WTC11 (cell line): ENCODE results near the gene BACE2. TPM values are rescaled to one million over a fixed set of nuclear protein-coding genes. Genes with fewer than 3 reads are reported as not detected.

Source experiments
- ATAC-seq: fragments of 200-7000 bp; cut with Tn5 transposase; 2 replicates; pipeline ENCODE4 v1.10.0; 2021; ENCODE audit warnings: mild to moderate bottlenecking, moderate library complexity
- CTCF ChIA-PET: fragments of 300-600 bp; sonication (Branson Sonifier 250); formaldehyde crosslinking; loops from one replicate; lab custom pipeline; 2021; ENCODE audit warnings: antibody characterized with exemption; lab: Charles Lee
- POLR2A ChIA-PET: fragments of 350-600 bp; sonication (Branson Sonifier 250); formaldehyde crosslinking; loops from one replicate; lab custom pipeline; 2021; ENCODE audit warnings: antibody characterized with exemption; lab: Charles Lee
- DNase-seq: peaks from one replicate; pipeline ENCODE4 v3.0.0; 2021; ENCODE audit warnings: low spot score
- H3K27ac Mint-ChIP-seq: 2 replicates; pipeline ENCODE4 v1.8.0; 2021; ENCODE audit warnings: mixed read lengths
- H3K27me3 Mint-ChIP-seq: 2 replicates; pipeline ENCODE4 v1.8.0; 2021; ENCODE audit warnings: low read depth, mild to moderate bottlenecking, moderate library complexity, mixed read lengths
- H3K36me3 Mint-ChIP-seq: 2 replicates; pipeline ENCODE4 v1.8.0; 2021; ENCODE audit warnings: mixed read lengths
- H3K4me1 Mint-ChIP-seq: 2 replicates; pipeline ENCODE4 v1.8.0; 2022; ENCODE audit warnings: mixed read lengths
- H3K4me3 Mint-ChIP-seq: 2 replicates; pipeline ENCODE4 v1.8.0; 2021; ENCODE audit warnings: mild to moderate bottlenecking, moderate library complexity, mixed read lengths
- H3K9me3 Mint-ChIP-seq: 2 replicates; pipeline ENCODE4 v1.8.0; 2021; ENCODE audit warnings: mixed read lengths
- CREB1 ChIP-seq: sonication (generic); formaldehyde crosslinking; IDR thresholded peaks from 2 replicates; pipeline ENCODE4 v1.8.0; 2023; ENCODE audit warnings: mild to moderate bottlenecking, missing genetic modification reagents
- ETV6 ChIP-seq: sonication (generic); formaldehyde crosslinking; IDR thresholded peaks from 2 replicates; pipeline ENCODE4 v1.8.1; 2022; ENCODE audit warnings: mild to moderate bottlenecking, missing genetic modification reagents
- JUN ChIP-seq: sonication (generic); formaldehyde crosslinking; IDR thresholded peaks from 2 replicates; pipeline ENCODE4 v1.8.0; 2023; ENCODE audit warnings: mild to moderate bottlenecking, missing genetic modification reagents
- KAT7 ChIP-seq: sonication (generic); formaldehyde crosslinking; IDR thresholded peaks from 2 replicates; pipeline ENCODE4 v1.8.1; 2023; ENCODE audit warnings: missing genetic modification reagents, mild to moderate bottlenecking, borderline replicate concordance
- NFYB ChIP-seq: sonication (generic); formaldehyde crosslinking; conservative IDR thresholded peaks from 2 replicates; pipeline ENCODE4 v1.8.0; 2022; ENCODE audit warnings: low read depth, missing genetic modification reagents
- PRRX2 ChIP-seq: fragments of 250-450 bp; sonication (Bioruptor Pico); IDR thresholded peaks from 2 replicates; pipeline ENCODE4 v1.8.0; 2021; ENCODE audit warnings: mild to moderate bottlenecking
- SP1 ChIP-seq: sonication (generic); formaldehyde crosslinking; conservative IDR thresholded peaks from 2 replicates; pipeline ENCODE4 v1.8.1; 2022; ENCODE audit warnings: missing genetic modification reagents
- TEAD1 ChIP-seq: sonication (generic); formaldehyde crosslinking; IDR thresholded peaks from 2 replicates; pipeline ENCODE4 v1.8.0; 2022; ENCODE audit warnings: mild to moderate bottlenecking, missing genetic modification reagents
- ZNF317 ChIP-seq: sonication (generic); formaldehyde crosslinking; IDR thresholded peaks from 2 replicates; pipeline ENCODE4 v1.8.1; 2023; ENCODE audit warnings: low read depth, mild to moderate bottlenecking, moderate library complexity, missing genetic modification reagents, borderline replicate concordance
- ZNF423 ChIP-seq: fragments of 250-450 bp; sonication (Bioruptor Pico); IDR thresholded peaks from 2 replicates; pipeline ENCODE4 v2.1.2; 2022; ENCODE audit warnings: mild to moderate bottlenecking, moderate library complexity
- ZNF671 ChIP-seq: fragments of 250-450 bp; sonication (Bioruptor Pico); IDR thresholded peaks from 2 replicates; pipeline ENCODE4 v1.8.0; 2021; ENCODE audit warnings: mild to moderate bottlenecking
- total RNA-seq: library from RNA; stranded (reverse); gene quantifications from 3 replicates; pipeline ENCODE4 v1.2.3, GENCODE V29; 2021
- TF ChIP-seq, protein P1 (sequence below): sonication (generic); formaldehyde crosslinking; IDR thresholded peaks from 2 replicates; pipeline ENCODE4 v1.8.1; 2023; ENCODE audit warnings: mild to moderate bottlenecking, moderate library complexity, missing genetic modification reagents
- TF ChIP-seq, protein P2 (sequence below): sonication (generic); formaldehyde crosslinking; IDR thresholded peaks from 2 replicates; pipeline ENCODE4 v1.8.0; 2023; ENCODE audit warnings: missing genetic modification reagents, mild to moderate bottlenecking, borderline replicate concordance
- TF ChIP-seq, protein P3 (sequence below): sonication (generic); formaldehyde crosslinking; IDR thresholded peaks from 2 replicates; pipeline ENCODE4 v1.8.0; 2022; ENCODE audit warnings: missing genetic modification reagents
- TF ChIP-seq, protein P4 (sequence below): sonication (generic); formaldehyde crosslinking; IDR thresholded peaks from 2 replicates; pipeline ENCODE4 v1.8.1; 2022; ENCODE audit warnings: low read depth, missing genetic modification reagents, borderline replicate concordance
- TF ChIP-seq, protein P5 (sequence below): sonication (generic); formaldehyde crosslinking; IDR thresholded peaks from 2 replicates; pipeline ENCODE4 v1.8.1; 2022; ENCODE audit warnings: mild to moderate bottlenecking, moderate library complexity, missing genetic modification reagents

BACE2 gene
- total RNA-seq, 1 experiment from 2014 or later, result 9.8 TPM

DNA sequence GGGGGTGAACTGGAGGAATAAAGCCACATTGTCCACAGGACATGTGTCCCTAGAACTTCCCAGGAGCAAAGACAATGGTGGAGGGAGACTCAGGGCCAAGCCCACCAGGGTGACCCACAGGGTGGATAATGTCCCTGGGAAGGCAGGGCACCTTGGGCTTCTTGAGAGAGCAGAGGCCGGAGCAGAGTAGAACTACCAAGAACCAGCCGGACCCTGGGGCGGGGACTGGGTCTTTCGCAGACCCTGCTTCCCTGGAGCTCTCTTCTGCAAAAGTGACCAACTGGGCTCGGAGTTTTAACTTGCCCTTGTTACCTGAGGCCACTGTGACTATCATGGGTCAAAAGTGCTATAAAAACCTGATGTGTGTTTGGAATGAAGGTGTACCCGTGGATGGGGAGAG is 147.8 kb downstream of the BACE2 start:
- Mint-ChIP-seq H3K36me3 (no peaks in the 10 kb centered on the region), H3K4me1 (peaks cover 4% of the 10 kb centered on the region)
- TF ChIP-seq ZNF671 (CRISPR knock-in tag), result no peak
- TF ChIP-seq PRRX2 (CRISPR knock-in tag), result no peak
- TF ChIP-seq, all 79 proteins: peak for 0
- no peak overlapping the region for H3K27ac Mint-ChIP-seq
- ChIA-PET POLR2A (no interaction called here), CTCF (interaction anchor here (1.0 to 1.6 kb wide), 3 partner anchors 33 to 147 kb away, joined by 3 to 12 read pairs (median 4); no protein-coding TSS in a partner anchor)
- ATAC-seq, result no peak
- H3K4me3 Mint-ChIP-seq, result peak overlapping the region; percentile 67
- H3K27me3 Mint-ChIP-seq, result peaks cover 24% of the 10 kb centered on the region
- no peak for DNase-seq
- H3K9me3 Mint-ChIP-seq, result 0 out of 2 replicates have a peak, but pooled peaks cover 4% of the 10 kb centered on the region

DNA sequence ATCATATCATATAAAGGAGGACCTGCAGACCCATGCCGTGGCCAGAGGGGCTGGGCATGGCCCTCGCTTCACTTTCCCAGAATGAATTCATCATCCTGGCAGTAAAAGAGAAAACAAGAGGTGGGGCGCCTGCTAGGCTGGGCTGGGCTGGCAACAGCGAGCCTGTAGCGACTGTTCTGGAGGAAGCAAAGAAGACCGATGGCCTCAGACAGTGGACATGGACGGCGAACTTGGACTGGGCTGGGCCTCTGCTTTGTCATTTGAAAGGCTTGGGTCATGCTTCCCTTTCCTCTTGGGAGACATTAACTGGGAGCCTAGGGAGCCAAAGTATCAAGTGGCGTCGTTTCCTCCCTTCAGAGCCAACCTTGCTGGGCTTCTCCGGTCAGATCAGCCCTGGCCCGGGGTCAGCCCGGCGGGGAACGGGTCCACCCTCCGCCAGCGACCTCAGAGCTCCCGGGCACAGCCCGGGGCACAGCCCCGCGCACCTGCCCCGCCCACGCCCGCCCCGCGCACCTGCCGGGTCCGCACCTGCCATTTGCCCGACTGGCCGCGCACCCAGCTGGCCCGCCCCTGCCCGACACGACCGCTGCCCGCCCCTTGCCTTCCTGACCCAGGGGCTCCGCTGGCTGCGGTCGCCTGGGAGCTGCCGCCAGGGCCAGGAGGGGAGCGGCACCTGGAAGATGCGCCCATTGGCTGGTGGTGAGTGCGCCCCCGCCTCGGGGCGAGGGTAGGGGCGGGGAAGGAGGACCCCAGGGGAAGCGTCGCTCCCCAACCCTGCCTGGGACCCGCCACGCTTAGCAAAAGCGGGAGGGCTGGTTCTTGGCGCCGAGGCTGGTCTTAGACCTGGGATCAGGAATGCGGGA is 148.5 kb downstream of the BACE2 start, which contains the start of gene FAM3B:
Gene FAM3B (plus strand): TSS at position 602 of the 863 bp plus-strand sequence. CDS start 79 bp downstream, at position 681.
- H3K27ac Mint-ChIP-seq, result peak within 1 kb of the TSS; percentile 30

More for the DNA sequence above, 148.5 kb downstream of the BACE2 start, which contains the start of gene FAM3B:
- TF ChIP-seq, protein P1, sequence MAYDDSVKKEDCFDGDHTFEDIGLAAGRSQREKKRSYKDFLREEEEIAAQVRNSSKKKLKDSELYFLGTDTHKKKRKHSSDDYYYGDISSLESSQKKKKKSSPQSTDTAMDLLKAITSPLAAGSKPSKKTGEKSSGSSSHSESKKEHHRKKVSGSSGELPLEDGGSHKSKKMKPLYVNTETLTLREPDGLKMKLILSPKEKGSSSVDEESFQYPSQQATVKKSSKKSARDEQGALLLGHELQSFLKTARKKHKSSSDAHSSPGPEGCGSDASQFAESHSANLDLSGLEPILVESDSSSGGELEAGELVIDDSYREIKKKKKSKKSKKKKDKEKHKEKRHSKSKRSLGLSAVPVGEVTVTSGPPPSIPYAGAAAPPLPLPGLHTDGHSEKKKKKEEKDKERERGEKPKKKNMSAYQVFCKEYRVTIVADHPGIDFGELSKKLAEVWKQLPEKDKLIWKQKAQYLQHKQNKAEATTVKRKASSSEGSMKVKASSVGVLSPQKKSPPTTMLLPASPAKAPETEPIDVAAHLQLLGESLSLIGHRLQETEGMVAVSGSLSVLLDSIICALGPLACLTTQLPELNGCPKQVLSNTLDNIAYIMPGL (CRISPR knock-in tag), result peak; percentile 79; the same call in 1 of the 2 replicates
- TF ChIP-seq, protein P2, sequence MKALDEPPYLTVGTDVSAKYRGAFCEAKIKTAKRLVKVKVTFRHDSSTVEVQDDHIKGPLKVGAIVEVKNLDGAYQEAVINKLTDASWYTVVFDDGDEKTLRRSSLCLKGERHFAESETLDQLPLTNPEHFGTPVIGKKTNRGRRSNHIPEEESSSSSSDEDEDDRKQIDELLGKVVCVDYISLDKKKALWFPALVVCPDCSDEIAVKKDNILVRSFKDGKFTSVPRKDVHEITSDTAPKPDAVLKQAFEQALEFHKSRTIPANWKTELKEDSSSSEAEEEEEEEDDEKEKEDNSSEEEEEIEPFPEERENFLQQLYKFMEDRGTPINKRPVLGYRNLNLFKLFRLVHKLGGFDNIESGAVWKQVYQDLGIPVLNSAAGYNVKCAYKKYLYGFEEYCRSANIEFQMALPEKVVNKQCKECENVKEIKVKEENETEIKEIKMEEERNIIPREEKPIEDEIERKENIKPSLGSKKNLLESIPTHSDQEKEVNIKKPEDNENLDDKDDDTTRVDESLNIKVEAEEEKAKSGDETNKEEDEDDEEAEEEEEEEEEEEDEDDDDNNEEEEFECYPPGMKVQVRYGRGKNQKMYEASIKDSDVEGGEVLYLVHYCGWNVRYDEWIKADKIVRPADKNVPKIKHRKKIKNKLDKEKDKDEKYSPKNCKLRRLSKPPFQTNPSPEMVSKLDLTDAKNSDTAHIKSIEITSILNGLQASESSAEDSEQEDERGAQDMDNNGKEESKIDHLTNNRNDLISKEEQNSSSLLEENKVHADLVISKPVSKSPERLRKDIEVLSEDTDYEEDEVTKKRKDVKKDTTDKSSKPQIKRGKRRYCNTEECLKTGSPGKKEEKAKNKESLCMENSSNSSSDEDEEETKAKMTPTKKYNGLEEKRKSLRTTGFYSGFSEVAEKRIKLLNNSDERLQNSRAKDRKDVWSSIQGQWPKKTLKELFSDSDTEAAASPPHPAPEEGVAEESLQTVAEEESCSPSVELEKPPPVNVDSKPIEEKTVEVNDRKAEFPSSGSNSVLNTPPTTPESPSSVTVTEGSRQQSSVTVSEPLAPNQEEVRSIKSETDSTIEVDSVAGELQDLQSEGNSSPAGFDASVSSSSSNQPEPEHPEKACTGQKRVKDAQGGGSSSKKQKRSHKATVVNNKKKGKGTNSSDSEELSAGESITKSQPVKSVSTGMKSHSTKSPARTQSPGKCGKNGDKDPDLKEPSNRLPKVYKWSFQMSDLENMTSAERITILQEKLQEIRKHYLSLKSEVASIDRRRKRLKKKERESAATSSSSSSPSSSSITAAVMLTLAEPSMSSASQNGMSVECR, result peak; percentile 42; the same call in 1 of the 2 replicates
- TF ChIP-seq KAT7 (CRISPR knock-in tag) (no peak), TEAD1 (CRISPR knock-in tag) (no peak), JUN (CRISPR knock-in tag) (no peak), ETV6 (CRISPR knock-in tag) (0 out of 2 replicates have a peak, but pooled peaks have one; percentile 26), ZNF671 (CRISPR knock-in tag) (no peak), ZNF423 (CRISPR knock-in tag) (peak; percentile 69; the same call in 1 of the 2 replicates), ZNF317 (CRISPR knock-in tag) (peak; percentile 10; the same call in 1 of the 2 replicates), NFYB (CRISPR knock-in tag) (peak; percentile 30; the same call in 1 of the 2 replicates), SP1 (CRISPR knock-in tag) (0 out of 2 replicates have a peak, but pooled peaks have one; percentile 53), CREB1 (no peak)
- TF ChIP-seq, protein P3, sequence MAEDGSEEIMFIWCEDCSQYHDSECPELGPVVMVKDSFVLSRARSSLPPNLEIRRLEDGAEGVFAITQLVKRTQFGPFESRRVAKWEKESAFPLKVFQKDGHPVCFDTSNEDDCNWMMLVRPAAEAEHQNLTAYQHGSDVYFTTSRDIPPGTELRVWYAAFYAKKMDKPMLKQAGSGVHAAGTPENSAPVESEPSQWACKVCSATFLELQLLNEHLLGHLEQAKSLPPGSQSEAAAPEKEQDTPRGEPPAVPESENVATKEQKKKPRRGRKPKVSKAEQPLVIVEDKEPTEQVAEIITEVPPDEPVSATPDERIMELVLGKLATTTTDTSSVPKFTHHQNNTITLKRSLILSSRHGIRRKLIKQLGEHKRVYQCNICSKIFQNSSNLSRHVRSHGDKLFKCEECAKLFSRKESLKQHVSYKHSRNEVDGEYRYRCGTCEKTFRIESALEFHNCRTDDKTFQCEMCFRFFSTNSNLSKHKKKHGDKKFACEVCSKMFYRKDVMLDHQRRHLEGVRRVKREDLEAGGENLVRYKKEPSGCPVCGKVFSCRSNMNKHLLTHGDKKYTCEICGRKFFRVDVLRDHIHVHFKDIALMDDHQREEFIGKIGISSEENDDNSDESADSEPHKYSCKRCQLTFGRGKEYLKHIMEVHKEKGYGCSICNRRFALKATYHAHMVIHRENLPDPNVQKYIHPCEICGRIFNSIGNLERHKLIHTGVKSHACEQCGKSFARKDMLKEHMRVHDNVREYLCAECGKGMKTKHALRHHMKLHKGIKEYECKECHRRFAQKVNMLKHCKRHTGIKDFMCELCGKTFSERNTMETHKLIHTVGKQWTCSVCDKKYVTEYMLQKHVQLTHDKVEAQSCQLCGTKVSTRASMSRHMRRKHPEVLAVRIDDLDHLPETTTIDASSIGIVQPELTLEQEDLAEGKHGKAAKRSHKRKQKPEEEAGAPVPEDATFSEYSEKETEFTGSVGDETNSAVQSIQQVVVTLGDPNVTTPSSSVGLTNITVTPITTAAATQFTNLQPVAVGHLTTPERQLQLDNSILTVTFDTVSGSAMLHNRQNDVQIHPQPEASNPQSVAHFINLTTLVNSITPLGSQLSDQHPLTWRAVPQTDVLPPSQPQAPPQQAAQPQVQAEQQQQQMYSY (CRISPR knock-in tag), result 0 out of 2 replicates have a peak, but pooled peaks have one; percentile 36
- TF ChIP-seq, protein P4, sequence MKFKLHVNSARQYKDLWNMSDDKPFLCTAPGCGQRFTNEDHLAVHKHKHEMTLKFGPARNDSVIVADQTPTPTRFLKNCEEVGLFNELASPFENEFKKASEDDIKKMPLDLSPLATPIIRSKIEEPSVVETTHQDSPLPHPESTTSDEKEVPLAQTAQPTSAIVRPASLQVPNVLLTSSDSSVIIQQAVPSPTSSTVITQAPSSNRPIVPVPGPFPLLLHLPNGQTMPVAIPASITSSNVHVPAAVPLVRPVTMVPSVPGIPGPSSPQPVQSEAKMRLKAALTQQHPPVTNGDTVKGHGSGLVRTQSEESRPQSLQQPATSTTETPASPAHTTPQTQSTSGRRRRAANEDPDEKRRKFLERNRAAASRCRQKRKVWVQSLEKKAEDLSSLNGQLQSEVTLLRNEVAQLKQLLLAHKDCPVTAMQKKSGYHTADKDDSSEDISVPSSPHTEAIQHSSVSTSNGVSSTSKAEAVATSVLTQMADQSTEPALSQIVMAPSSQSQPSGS (CRISPR knock-in tag), result no peak
- TF ChIP-seq, protein P5, sequence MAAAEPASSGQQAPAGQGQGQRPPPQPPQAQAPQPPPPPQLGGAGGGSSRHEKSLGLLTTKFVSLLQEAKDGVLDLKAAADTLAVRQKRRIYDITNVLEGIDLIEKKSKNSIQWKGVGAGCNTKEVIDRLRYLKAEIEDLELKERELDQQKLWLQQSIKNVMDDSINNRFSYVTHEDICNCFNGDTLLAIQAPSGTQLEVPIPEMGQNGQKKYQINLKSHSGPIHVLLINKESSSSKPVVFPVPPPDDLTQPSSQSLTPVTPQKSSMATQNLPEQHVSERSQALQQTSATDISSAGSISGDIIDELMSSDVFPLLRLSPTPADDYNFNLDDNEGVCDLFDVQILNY (CRISPR knock-in tag), result peak; percentile 80; the same call in 1 of the 2 replicates
- Mint-ChIP-seq H3K4me1 (peaks cover 5% of the 10 kb centered on the region), H3K27me3 (peaks cover 24% of the 10 kb centered on the region), H3K4me3 (peak within 1 kb of the TSS; percentile 78), H3K9me3 (0 out of 2 replicates have a peak, but pooled peaks cover 4% of the 10 kb centered on the region), H3K36me3 (no peaks in the 10 kb centered on the region)
- ATAC-seq (peak; percentile 93), DNase-seq (peak; percentile 80)
- CTCF ChIA-PET, result interaction anchor here (1.0 to 1.6 kb wide), 4 partner anchors 33 to 148 kb away, joined by 3 to 12 read pairs (median 4); no protein-coding TSS in a partner anchor
- POLR2A ChIA-PET, result interaction anchor here (1.2 kb wide), 1 partner anchor 33 kb away, joined by 3 read pairs; no protein-coding TSS in a partner anchor
